HepG2 (cell line): ENCODE data around the gene MED1. TPM values are rescaled to one million over a fixed set of nuclear protein-coding genes. Genes with fewer than 3 reads are reported as not detected.

Source experiments
- AGO2 ChIP-seq: fragments of 200-400 bp; formaldehyde crosslinking; optimal IDR thresholded peaks from 2 replicates; pipeline ENCODE3; 2017; ENCODE audit warnings: mild to moderate bottlenecking, low read depth, low read length, moderate library complexity
- CTCF ChIP-seq: sonication (generic); formaldehyde crosslinking; IDR thresholded peaks from 2 replicates; pipeline ENCODE4 v1.5.0; 2020; ENCODE audit warnings: mild to moderate bottlenecking, missing genetic modification reagents, moderate library complexity
- KDM6A ChIP-seq: IDR thresholded peaks from 2 replicates; pipeline ENCODE4 v1.6.1; 2016; ENCODE audit warnings: low read depth
- KMT2B ChIP-seq: IDR thresholded peaks from 2 replicates; pipeline ENCODE4 v1.6.1; 2016; ENCODE audit warnings: missing genetic modification reagents, missing compliant biosample characterization
- MTERF4 ChIP-seq: sonication (generic); formaldehyde crosslinking; IDR thresholded peaks from 2 replicates; pipeline ENCODE4 v1.8.0; 2023; ENCODE audit warnings: mild to moderate bottlenecking, missing genetic modification reagents
- MYPOP ChIP-seq: sonication (generic); formaldehyde crosslinking; IDR thresholded peaks from 2 replicates; pipeline ENCODE4 v1.8.1; 2023; ENCODE audit warnings: mild to moderate bottlenecking, moderate library complexity, missing genetic modification reagents
- POLR2A ChIP-seq, 2 experiments: IDR thresholded peaks; 2 replicates each; pipeline ENCODE4 v1.6.1; 2011; ENCODE audit warnings: low read depth in 2 of 2, low read length in 2 of 2, mild to moderate bottlenecking in 1 of 2, moderate library complexity in 1 of 2; ENCODE audit not compliant: insufficient read depth in 1 of 2
- PRDM15 ChIP-seq: sonication (generic); formaldehyde crosslinking; IDR thresholded peaks from 2 replicates; pipeline ENCODE4 v1.4.0; 2020; ENCODE audit warnings: missing genetic modification reagents
- SAP130 ChIP-seq: IDR thresholded peaks from 2 replicates; pipeline ENCODE4 v1.6.1; 2016; ENCODE audit warnings: low read depth
- TAF15 ChIP-seq: fragments of 200-400 bp; formaldehyde crosslinking; IDR thresholded peaks from one replicate; pipeline ENCODE4 v1.6.1; 2018; ENCODE audit warnings: mild to moderate bottlenecking, low read depth, low read length; ENCODE audit not compliant: poor library complexity, severe bottlenecking
- TBL1XR1 ChIP-seq: fragments of 150-350 bp; IDR thresholded peaks from 2 replicates; pipeline ENCODE4 v1.6.1; 2014; ENCODE audit warnings: borderline replicate concordance, low read length; ENCODE audit not compliant: partially characterized antibody
- ZEB1 ChIP-seq: IDR thresholded peaks from 2 replicates; pipeline ENCODE4 v1.6.1; 2012; ENCODE audit warnings: mild to moderate bottlenecking, low read depth, inconsistent platforms; ENCODE audit not compliant: insufficient replicate concordance
- ZMAT3 ChIP-seq: sonication (generic); formaldehyde crosslinking; conservative IDR thresholded peaks from 2 replicates; pipeline ENCODE4 v1.7.0; 2021; ENCODE audit warnings: missing genetic modification reagents
- ZNF234 ChIP-seq: sonication (generic); formaldehyde crosslinking; conservative IDR thresholded peaks from 2 replicates; pipeline ENCODE4 v1.5.1; 2020; ENCODE audit warnings: mild to moderate bottlenecking, missing genetic modification reagents
- ZNF253 ChIP-seq: sonication (generic); formaldehyde crosslinking; IDR thresholded peaks from 2 replicates; pipeline ENCODE4 v1.8.0; 2022; ENCODE audit warnings: mild to moderate bottlenecking, missing genetic modification reagents, borderline replicate concordance
- ZNF275 ChIP-seq: sonication (generic); formaldehyde crosslinking; IDR thresholded peaks from 2 replicates; pipeline ENCODE4 v1.8.0; 2022; ENCODE audit warnings: missing genetic modification reagents, mild to moderate bottlenecking, inconsistent platforms, borderline replicate concordance
- ZNF614 ChIP-seq: IDR thresholded peaks from 2 replicates; pipeline ENCODE4 v1.6.1; 2018; ENCODE audit warnings: missing biosample characterization, missing genetic modification reagents, inconsistent platforms, borderline replicate concordance
- ZNF740 ChIP-seq: sonication (generic); formaldehyde crosslinking; IDR thresholded peaks from 2 replicates; pipeline ENCODE4 v1.4.0; 2020; ENCODE audit warnings: missing genetic modification reagents
- ZSCAN9 ChIP-seq: IDR thresholded peaks from 2 replicates; pipeline ENCODE4 v1.6.1; 2016; ENCODE audit warnings: borderline replicate concordance
- polyA plus RNA-seq, 8 experiments: library from polyadenylated mRNA; depleted of rRNA in 3 of 8; stranded (reverse) in 7 of 8; unstranded in 1 of 8; fragments of >200 nt; fragmentation: Illumina TruSeq in 4 of 8; extraction: Trizol in 4 of 8; gene quantifications; 2 replicates each; pipeline versions ENCODE4 v1.2.1 to v1.2.3, GENCODE V29; 2011 to 2016; ENCODE audit warnings: low read depth in 4 of 8, missing spikeins in 1 of 8, mixed read lengths in 1 of 8; ENCODE audit not compliant: insufficient read depth in 1 of 8
- total RNA-seq, 5 experiments: library from RNA; depleted of rRNA; stranded (reverse); fragments of >200 nt; fragmentation: Illumina TruSeq; extraction: Trizol; gene quantifications; 2 replicates each; pipeline ENCODE4 v1.2.3, GENCODE V29; 2016; ENCODE audit warnings: low read depth in 1 of 5

The MED1 gene
- total and polyA plus RNA-seq, 2 of the 13 experiments (the other 11 are each of a cell fraction or from before 2014, with no cell fraction given), result 37.5 to 40.1 TPM

- TF ChIP-seq CTCF (CRISPR knock-in tag) (no peak), ZNF740 (CRISPR knock-in tag) (peak; percentile 68; the same call in 1 of the 2 replicates), ZEB1 (peak; percentile 53), MYPOP (CRISPR knock-in tag) (peak; percentile 77), TAF15 (no peak), MTERF4 (CRISPR knock-in tag) (no peak; the same call in 1 of the 2 replicates), ZNF614 (CRISPR knock-in tag) (no peak; the same call in 1 of the 2 replicates), ZNF253 (CRISPR knock-in tag) (no peak), ZMAT3 (CRISPR knock-in tag) (peak; percentile 89; the same call in 1 of the 2 replicates), PRDM15 (CRISPR knock-in tag) (no peak), TBL1XR1 (no peak), KDM6A (CRISPR knock-in tag) (no peak), POLR2A (IDR thresholded peaks at IDR 0.05; ENCODE audit: insufficient read depth in 1 of 2, low read depth in 2 of 2, low read length in 2 of 2) (peak; percentile 81 to 94), SAP130 (peak; percentile 91), ZNF234 (CRISPR knock-in tag) (no peak), KMT2B (CRISPR knock-in tag) (peak; percentile 62), ZSCAN9 (CRISPR knock-in tag) (peak; percentile 30; the same call in 1 of the 2 replicates), AGO2 (no peak), ZNF275 (peak; percentile 82)
Measured at GRCh38 chr17:39450847-39451581, at the start of gene MED1 (continued).
